Measurements from ENCODE around the gene EPB41L2. TPM values are rescaled to one million over a fixed set of nuclear protein-coding genes. Genes with fewer than 3 reads are reported as not detected.

The EPB41L2 gene
- total RNA-seq, 1 donor from 2014 or later: 3.2 TPM

- FAIRE-seq (no peak), DNase-seq (ENCODE audit: low read depth) (no peak)
- no peaks in the 10 kb centered on the region for H3K36me3 ChIP-seq (ENCODE audit: control insufficient read depth, insufficient read depth, low read length)
- no peak for TF ChIP-seq CTCF (IDR thresholded peaks at IDR 0.05; ENCODE audit: insufficient read depth, low read length, severe bottlenecking)
- no peak overlapping the region for H3K4me3 ChIP-seq (ENCODE audit: low read depth, low read length)
- no peaks in the 10 kb centered on the region for H3K27me3 ChIP-seq (ENCODE audit: control insufficient read depth, insufficient read depth, low read length)
Measured at GRCh38 chr6:130870179-130870880, 192.7 kb downstream of the EPB41L2 start.

- no peaks in the 10 kb centered on the region for H3K27me3 ChIP-seq (ENCODE audit: control insufficient read depth, insufficient read depth, low read length)
- FAIRE-seq: no peak
Measured at GRCh38 chr6:130869681-130870080, 193.4 kb downstream of the EPB41L2 start.

GRCh38 chr6:130865793-130866192 is 197.3 kb downstream of the EPB41L2 start:
- no peak for TF ChIP-seq CTCF (IDR thresholded peaks at IDR 0.05; ENCODE audit: insufficient read depth, low read length, severe bottlenecking)
- no peak for DNase-seq (ENCODE audit: low read depth)

More at GRCh38 chr6:130869681-130870080, 193.4 kb downstream of the EPB41L2 start:
- DNase-seq (ENCODE audit: low read depth): no peak
- TF ChIP-seq CTCF (IDR thresholded peaks at IDR 0.05; ENCODE audit: insufficient read depth, low read length, severe bottlenecking): no peak
- Histone ChIP-seq H3K4me3 (ENCODE audit: low read depth, low read length) (no peak overlapping the region), H3K36me3 (ENCODE audit: control insufficient read depth, insufficient read depth, low read length) (no peaks in the 10 kb centered on the region)

GRCh38 chr6:130864344-130864743 is 198.7 kb downstream of the EPB41L2 start:
- Histone ChIP-seq H3K36me3 (ENCODE audit: control insufficient read depth, insufficient read depth, low read length) (no peaks in the 10 kb centered on the region), H3K27me3 (ENCODE audit: control insufficient read depth, insufficient read depth, low read length) (no peaks in the 10 kb centered on the region), H3K4me3 (ENCODE audit: low read depth, low read length) (no peak overlapping the region)
- TF ChIP-seq CTCF (IDR thresholded peaks at IDR 0.05; ENCODE audit: insufficient read depth, low read length, severe bottlenecking): no peak
- DNase-seq (ENCODE audit: low read depth): no peak
- FAIRE-seq: no peak

More at GRCh38 chr6:130865793-130866192, 197.3 kb downstream of the EPB41L2 start:
- H3K4me3 ChIP-seq (ENCODE audit: low read depth, low read length): no peak overlapping the region
- no peak for FAIRE-seq
- no peaks in the 10 kb centered on the region for H3K36me3 ChIP-seq (ENCODE audit: control insufficient read depth, insufficient read depth, low read length)
- no peaks in the 10 kb centered on the region for H3K27me3 ChIP-seq (ENCODE audit: control insufficient read depth, insufficient read depth, low read length)

- Histone ChIP-seq H3K36me3 (ENCODE audit: control insufficient read depth, insufficient read depth, low read length) (no peaks in the 10 kb centered on the region), H3K27me3 (ENCODE audit: control insufficient read depth, insufficient read depth, low read length) (no peaks in the 10 kb centered on the region), H3K4me3 (ENCODE audit: low read depth, low read length) (no peak overlapping the region)
- no peak for TF ChIP-seq CTCF (IDR thresholded peaks at IDR 0.05; ENCODE audit: insufficient read depth, low read length, severe bottlenecking)
- DNase-seq (ENCODE audit: low read depth) (no peak), FAIRE-seq (no peak)
Measured at GRCh38 chr6:130863415-130864230, 199.4 kb downstream of the EPB41L2 start.

Data from bronchial epithelial cell (primary cell).